Forelimb muscle (tissue), 1 donor: Measurements from ENCODE around the gene SMCO3. TPM values are rescaled to one million over a fixed set of nuclear protein-coding genes. Genes with fewer than 3 reads are reported as not detected.

Experiments used
- DNase-seq: peaks from one replicate; pipeline ENCODE4 v3.0.0-alpha.2; 2013; ENCODE audit warnings: low read depth
- polyA plus RNA-seq: library from polyadenylated mRNA; unstranded; fragments of 120-200 nt; gene quantifications from one replicate; pipeline ENCODE4 v1.2.1, GENCODE V29; 2013; ENCODE audit not compliant: insufficient read length

Gene SMCO3
- 0.13 TPM for polyA plus RNA-seq

- no peak for DNase-seq
Observed at GRCh38 chr12:14814014-14814413, at the start of gene SMCO3. TSS of gene SMCO3 (minus strand) at chr12:14814182. CDS start at chr12:14806680, 7,502 bp downstream.

GRCh38 chr12:14860490-14860889 is 46.5 kb upstream of the SMCO3 start:
- no peak for DNase-seq

- no peak for DNase-seq
Observed at GRCh38 chr12:14858513-14858912, 44.5 kb upstream of the SMCO3 start.

- DNase-seq: no peak
Observed at GRCh38 chr12:14854586-14855183, 40.7 kb upstream of the SMCO3 start.

GRCh38 chr12:14853961-14854360 is 40.0 kb upstream of the SMCO3 start:
- DNase-seq: no peak

- DNase-seq: no peak
Observed at GRCh38 chr12:14852880-14853279, 38.9 kb upstream of the SMCO3 start.

- no peak for DNase-seq
Observed at GRCh38 chr12:14850929-14851663, 37.1 kb upstream of the SMCO3 start.

- DNase-seq: peak; percentile 83
Observed at GRCh38 chr12:14849661-14850060, 35.7 kb upstream of the SMCO3 start.

- DNase-seq: no peak
Observed at GRCh38 chr12:14846876-14847580, 33.0 kb upstream of the SMCO3 start.

- no peak for DNase-seq
Observed at GRCh38 chr12:14846042-14846587, 32.1 kb upstream of the SMCO3 start.

GRCh38 chr12:14845350-14845750 is 31.4 kb upstream of the SMCO3 start:
- DNase-seq: no peak

- DNase-seq: no peak
Observed at GRCh38 chr12:14844401-14844800, 30.4 kb upstream of the SMCO3 start.

- no peak for DNase-seq
Observed at GRCh38 chr12:14843425-14843887, 29.5 kb upstream of the SMCO3 start, which contains the start of gene ART4. TSS of gene ART4 (minus strand) at chr12:14843526. CDS start at chr12:14843113, 413 bp downstream.

GRCh38 chr12:14842315-14842714 is 28.3 kb upstream of the SMCO3 start:
- no peak for DNase-seq

GRCh38 chr12:14841761-14842160 is 27.8 kb upstream of the SMCO3 start:
- DNase-seq: no peak

- DNase-seq: no peak
Observed at GRCh38 chr12:14840616-14841015, 26.6 kb upstream of the SMCO3 start.

- DNase-seq: no peak
Observed at GRCh38 chr12:14839262-14839661, 25.3 kb upstream of the SMCO3 start.

GRCh38 chr12:14836336-14837210 is 22.6 kb upstream of the SMCO3 start:
- no peak for DNase-seq

GRCh38 chr12:14834509-14834908 is 20.5 kb upstream of the SMCO3 start:
- no peak for DNase-seq

GRCh38 chr12:14833952-14834351 is 20.0 kb upstream of the SMCO3 start:
- no peak for DNase-seq

- DNase-seq: no peak
Observed at GRCh38 chr12:14833336-14833735, 19.4 kb upstream of the SMCO3 start.
